SK-N-SH treated with all-trans-retinoic acid at 6 μM for 48 hours (cell line): ENCODE measurements around the gene ATF2.

Experiments used
- ARNTL ChIP-seq: fragments of 450-650 bp; formaldehyde crosslinking; IDR thresholded peaks from 2 replicates; pipeline ENCODE4 v1.5.0; 2020; ENCODE audit warnings: low read depth, mild to moderate bottlenecking, moderate library complexity, borderline replicate concordance
- CREB5 ChIP-seq: fragments of 250-450 bp; sonication (Bioruptor Pico); IDR thresholded peaks from 2 replicates; pipeline ENCODE4 v1.5.1; 2020; ENCODE audit warnings: low read depth, mild to moderate bottlenecking, moderate library complexity
- CSRNP3 ChIP-seq: fragments of 250-450 bp; sonication (Bioruptor Pico); IDR thresholded peaks from 2 replicates; pipeline ENCODE4 v1.5.1; 2021; ENCODE audit warnings: mild to moderate bottlenecking, moderate library complexity
- GLIS3 ChIP-seq: fragments of 250-450 bp; sonication (Bioruptor Pico); IDR thresholded peaks from 2 replicates; pipeline ENCODE4 v1.5.0; 2020; ENCODE audit warnings: mild to moderate bottlenecking, moderate library complexity
- PATZ1 ChIP-seq: fragments of 250-450 bp; sonication (Bioruptor Pico); IDR thresholded peaks from 2 replicates; pipeline ENCODE4 v1.8.0; 2020; ENCODE audit warnings: mild to moderate bottlenecking, moderate library complexity, borderline replicate concordance
- PPARA ChIP-seq: fragments of 250-450 bp; sonication (Bioruptor Pico); IDR thresholded peaks from 2 replicates; pipeline ENCODE4 v1.5.0; 2020; ENCODE audit warnings: mild to moderate bottlenecking, borderline replicate concordance
- RARB ChIP-seq: fragments of 250-450 bp; sonication (Bioruptor Pico); IDR thresholded peaks from 2 replicates; pipeline ENCODE4 v1.8.0; 2021; ENCODE audit warnings: mild to moderate bottlenecking, moderate library complexity
- SNAI2 ChIP-seq: fragments of 250-450 bp; sonication (Bioruptor Pico); IDR thresholded peaks from 2 replicates; pipeline ENCODE4 v1.5.0; 2020; ENCODE audit warnings: mild to moderate bottlenecking, moderate library complexity
- TOX ChIP-seq: fragments of 250-450 bp; sonication (Bioruptor Pico); IDR thresholded peaks from 2 replicates; pipeline ENCODE4 v1.8.0; 2021; ENCODE audit warnings: mild to moderate bottlenecking, moderate library complexity, borderline replicate concordance
- ZFP30 ChIP-seq: fragments of 450-650 bp; formaldehyde crosslinking; IDR thresholded peaks from 2 replicates; pipeline ENCODE4 v1.5.0; 2022; ENCODE audit warnings: mild to moderate bottlenecking, moderate library complexity
- ZNF565 ChIP-seq: fragments of 450-650 bp; formaldehyde crosslinking; conservative IDR thresholded peaks from 2 replicates; pipeline ENCODE4 v1.5.0; 2020; ENCODE audit warnings: low read depth, mild to moderate bottlenecking, moderate library complexity
- ZNF70 ChIP-seq: fragments of 450-650 bp; formaldehyde crosslinking; IDR thresholded peaks from 2 replicates; pipeline ENCODE4 v1.5.0; 2020; ENCODE audit warnings: mild to moderate bottlenecking, moderate library complexity

- TF ChIP-seq PATZ1 (CRISPR knock-in tag) (no peak), GLIS3 (CRISPR knock-in tag) (no peak), ARNTL (no peak), ZNF70 (CRISPR knock-in tag) (no peak), RARB (CRISPR knock-in tag) (no peak), TOX (CRISPR knock-in tag) (no peak), ZFP30 (CRISPR knock-in tag) (no peak), SNAI2 (no peak), PPARA (no peak), ZNF565 (CRISPR knock-in tag) (no peak), CSRNP3 (CRISPR knock-in tag) (no peak), CREB5 (CRISPR knock-in tag) (no peak)
These were observed 8.6 kb upstream of the ATF2 start for GRCh38 chr2:175176624-175177023.
